Right cardiac atrium (tissue), 5 donors: ENCODE results near the gene AQP7. TPM values are rescaled to one million over a fixed set of nuclear protein-coding genes. Genes with fewer than 3 reads are reported as not detected.
A peak's percentile ranks its signal among the peaks of the same experiment; 100 is the strongest.
"Not testable (repeated sequence)": the region's sequence is repeated elsewhere in the genome, so short reads cannot be mapped to it uniquely, and the experiment has no call there.

ENCODE experiments used
- ATAC-seq, 2 donors: fragments of 200-7000 bp; cut with Tn5 transposase; one replicate each; pipeline versions ENCODE4 v1.8.0 to v1.9.1; 2020; ENCODE audit warnings: moderate library complexity in 2 of 2, mild to moderate bottlenecking in 1 of 2
- DNase-seq, 3 donors: peaks; one replicate each; pipeline ENCODE4 v3.0.0-alpha.2; 2020
- H3K27ac ChIP-seq: one replicate; pipeline ENCODE4 v1.5.1; 2013; ENCODE audit warnings: mild to moderate bottlenecking, low read length, control low read depth, moderate library complexity
- H3K27me3 ChIP-seq: one replicate; pipeline ENCODE4 v1.6.1; 2013; ENCODE audit not compliant: control insufficient read depth, insufficient read depth
- H3K4me1 ChIP-seq: one replicate; pipeline ENCODE4 v1.6.1; 2013; ENCODE audit warnings: low read length; ENCODE audit not compliant: control insufficient read depth, insufficient read depth
- H3K4me3 ChIP-seq: one replicate; pipeline ENCODE4 v1.5.1; 2013; ENCODE audit warnings: low read length, control low read depth
- H3K9me3 ChIP-seq: one replicate; pipeline ENCODE4 v1.6.1; 2013; ENCODE audit warnings: low read length; ENCODE audit not compliant: control insufficient read depth
- WGBS: extraction: QIAGEN DNeasy Blood & Tissue Kit; methylation state at CpG from one replicate; pipeline ENCODE4 v1.1.7; 2013; 5-methylcytosine and 5-hydroxymethylcytosine counted together
- intact Hi-C, 4 donors: fragments of 100-400 bp; cut with DNase I; formaldehyde crosslinking; loops; one replicate each; pipeline versions ENCODE4 v1.11.0 to v1.14.0; 2022 to 2023
- long read RNA-seq, 4 donors: library from polyadenylated mRNA; unstranded; transcript quantifications; one replicate each; pipeline ENCODE4 v2.0.0, GENCODE V29; 2020 to 2021
- polyA plus RNA-seq: library from polyadenylated mRNA; stranded (reverse); fragments of 200-250 nt; gene quantifications from one replicate; pipeline ENCODE4 v1.2.3, GENCODE V29; 2013
- total RNA-seq, 4 donors: library from RNA; stranded (reverse); fragmentation: NEBNext Ultra II Directional; extraction: Animal tissue kit (Norgen Biotek cat#: 25700); gene quantifications; one replicate each; pipeline ENCODE4 v1.2.1, GENCODE V29; 2021
- donor health status: healthy with polysubstance abuse.
- donor health status: DM: no; HTN: yes; CAD: no.
- donor health status: DM: no; HTN: no; CAD: no.
- donor health status: DM: no; HTN: yes; CAD: no; lungs with severe emphysema.
- donor health status: DM: yes; HTN: yes; CAD: no.

Gene AQP7
- total RNA-seq (100 to 1,000 TPM in 3 of 4 donors, 10 to 100 TPM in 1; 68.6 to 180 (median 126) TPM), polyA plus RNA-seq (161 TPM)
- long read RNA-seq, donor 1, transcript AQP7-213 (7 exons, 1,270 nt): minor isoform, 10 of 136 reads
- long read RNA-seq, donor 1, transcript AQP7-201 (8 exons, 1,256 nt): major isoform, 17 of 136 reads
- long read RNA-seq, donor 1, partial matches to known transcripts: 40 of 136 reads
- long read RNA-seq, donor 1, other reads (novel, unspliced or antisense): 56 of 136 reads
- long read RNA-seq, donor 2, transcript AQP7-201 (8 exons, 1,256 nt): major isoform, 11 of 73 reads
- long read RNA-seq, donor 2, partial matches to known transcripts: 23 of 73 reads
- long read RNA-seq, donor 2, other reads (novel, unspliced or antisense): 33 of 73 reads
- long read RNA-seq, donor 3, transcript AQP7-213 (7 exons, 1,270 nt): minor isoform, 36 of 235 reads
- long read RNA-seq, donor 3, transcript AQP7-201 (8 exons, 1,256 nt): major isoform, 57 of 235 reads
- long read RNA-seq, donor 3, partial matches to known transcripts: 47 of 235 reads
- long read RNA-seq, donor 3, other reads (novel, unspliced or antisense): 84 of 235 reads
- long read RNA-seq, donor 4, transcript AQP7-201 (8 exons, 1,256 nt): major isoform, 32 of 137 reads
- long read RNA-seq, donor 4, transcript AQP7-213 (7 exons, 1,270 nt): minor isoform, 16 of 137 reads
- long read RNA-seq, donor 4, partial matches to known transcripts: 24 of 137 reads
- long read RNA-seq, donor 4, other reads (novel, unspliced or antisense): 62 of 137 reads

- ATAC-seq, H3K4me1 ChIP-seq, H3K9me3 ChIP-seq, H3K27me3 ChIP-seq, intact Hi-C loops: not testable (repeated sequence)
- H3K4me3 ChIP-seq: peak within 1 kb of the TSS; percentile 25
- DNase-seq: peak; percentile 67 to 89 (median 82)
- 16% methylated on average over 10 of the region's 10 CpGs for WGBS
- peak within 1 kb of the TSS; percentile 85 for H3K27ac ChIP-seq
These were observed at the start of gene AQP7 for GRCh38 chr9:33402371-33402770. TSS of gene AQP7 (minus strand) at chr9:33402568. CDS start at chr9:33401262, 1,306 bp downstream.

DNA sequence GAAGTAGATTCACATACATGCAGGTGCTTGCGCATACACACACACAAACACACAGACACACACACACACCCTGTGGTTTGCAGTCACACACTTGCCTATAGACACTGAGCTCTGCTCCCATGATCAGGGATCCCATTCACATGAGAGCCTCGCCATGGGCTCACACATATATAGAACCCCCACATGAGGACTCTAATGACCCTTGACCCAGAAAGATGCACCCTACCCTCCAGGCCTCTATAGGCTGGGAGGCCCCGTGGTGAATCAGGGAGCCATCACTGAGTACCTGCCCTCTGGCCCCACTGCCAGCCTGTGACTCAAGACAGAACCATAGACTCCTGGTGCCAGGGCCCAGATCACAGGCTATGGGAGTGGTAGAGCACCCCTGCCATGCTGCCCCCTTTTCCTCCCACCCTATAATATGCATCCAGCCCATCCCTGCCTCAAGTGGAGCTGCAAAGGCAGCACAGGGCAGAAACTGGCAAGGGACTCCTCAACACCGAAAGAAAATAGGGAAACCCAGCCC, 48.3 kb upstream of the AQP7 start:
- no peak for ATAC-seq
- 94% methylated on average over 4 of the region's 4 CpGs for WGBS
- intact Hi-C loops: loop anchor here in 1 of 4 donors (10.0 kb wide), 2 partner anchors 76 to 166 kb away; no protein-coding TSS in a partner anchor

DNA sequence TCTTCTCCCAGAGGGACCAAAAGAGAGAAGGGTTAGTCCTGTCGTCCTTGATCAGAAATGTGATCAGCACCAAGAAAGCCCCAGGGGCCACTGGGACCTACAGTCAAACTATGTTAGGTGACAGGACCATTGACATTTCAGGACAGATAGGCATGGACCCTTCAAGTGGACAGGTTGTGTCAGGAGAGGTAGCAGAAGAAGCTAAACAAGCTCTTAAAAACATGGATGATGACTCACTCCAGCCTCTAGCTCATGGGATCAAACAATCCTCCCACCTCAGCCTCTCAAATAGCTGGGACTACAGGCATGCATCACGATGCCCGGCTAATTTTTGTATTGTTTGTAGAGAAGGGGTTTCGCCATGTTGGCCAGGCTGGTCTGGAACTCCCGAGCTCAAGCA, 47.3 kb upstream of the AQP7 start:
- WGBS: 95% methylated on average over 5 of the region's 5 CpGs
- peak in 1 of 3 donors; percentile 1 for DNase-seq
- Histone ChIP-seq H3K9me3 (no peaks in the 10 kb centered on the region), H3K4me1 (peaks cover 6% of the 10 kb centered on the region), H3K27me3 (no peaks in the 10 kb centered on the region), H3K27ac (no peak overlapping the region), H3K4me3 (no peak overlapping the region)
- ATAC-seq: no peak
- intact Hi-C loops: loop anchor here in 1 of 4 donors (10.0 kb wide), 2 partner anchors 75 to 165 kb away; no protein-coding TSS in a partner anchor

More for the DNA sequence above, 48.3 kb upstream of the AQP7 start:
- Histone ChIP-seq H3K27ac (no peak overlapping the region), H3K4me1 (peaks cover 4% of the 10 kb centered on the region), H3K27me3 (no peaks in the 10 kb centered on the region), H3K9me3 (no peaks in the 10 kb centered on the region), H3K4me3 (no peak overlapping the region)
- peak in 1 of 3 donors; percentile 5 for DNase-seq

GRCh38 chr9:33447799-33448553, 45.6 kb upstream of the AQP7 start:
- peak in 1 of 2 donors; percentile 2 for ATAC-seq
- intact Hi-C loops: no loop called here
- no peak overlapping the region for H3K27ac ChIP-seq
- 27% methylated on average over 20 of the region's 20 CpGs for WGBS
- no peaks in the 10 kb centered on the region for H3K9me3 ChIP-seq
- peak in 1 of 3 donors; percentile 28 for DNase-seq
- peaks cover 6% of the 10 kb centered on the region for H3K4me1 ChIP-seq
- peak overlapping the region; percentile 25 for H3K4me3 ChIP-seq
- H3K27me3 ChIP-seq: no peaks in the 10 kb centered on the region

GRCh38 chr9:33446946-33447798, 44.8 kb upstream of the AQP7 start, which contains the start of gene AQP3:
TSS of gene AQP3 (minus strand) at chr9:33447593. CDS start at chr9:33447530, 63 bp downstream.
- WGBS: 1% methylated on average over 50 of the region's 50 CpGs
- H3K9me3 ChIP-seq: no peaks in the 10 kb centered on the region
- H3K27me3 ChIP-seq: no peaks in the 10 kb centered on the region
- DNase-seq: peak; percentile 72 to 89 (median 86)
- peak within 1 kb of the TSS; percentile 25 for H3K4me3 ChIP-seq
- H3K27ac ChIP-seq: peak within 1 kb of the TSS; percentile 4
- intact Hi-C loops: no loop called here
- H3K4me1 ChIP-seq: peaks cover 6% of the 10 kb centered on the region
- ATAC-seq: peak; percentile 88 to 91

DNA sequence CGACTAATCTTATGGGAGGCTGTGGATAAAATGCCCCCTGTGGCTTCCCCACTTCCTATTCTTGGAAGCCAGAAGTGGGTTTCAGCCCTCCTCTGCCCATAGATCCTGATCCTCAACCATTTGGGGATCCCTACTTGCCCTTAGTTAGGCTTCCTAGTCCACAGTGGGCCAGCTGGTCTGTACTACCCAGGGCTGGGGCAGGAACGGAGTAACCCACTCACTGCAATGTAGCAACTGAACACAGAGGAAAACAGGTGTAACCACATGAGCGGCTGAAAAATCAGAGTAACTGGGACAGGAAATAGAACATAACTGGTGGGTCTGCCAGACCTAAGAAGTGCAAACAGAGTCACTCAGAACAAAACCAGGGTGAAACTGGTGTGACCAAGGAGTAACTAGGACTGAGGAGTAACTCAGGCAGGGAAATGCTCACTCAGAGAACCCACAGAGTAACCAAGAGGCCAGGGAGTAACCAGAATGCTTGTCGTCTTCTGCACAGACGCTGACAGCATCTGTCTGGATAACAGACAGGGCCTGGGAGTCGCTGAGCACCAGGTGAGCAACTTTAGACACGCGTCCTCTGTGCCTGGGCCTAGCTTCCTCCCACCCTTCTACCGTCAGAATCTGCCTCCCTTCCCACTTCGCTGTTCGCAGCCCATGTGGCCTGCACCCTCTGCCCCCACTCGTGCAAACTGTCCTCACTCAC, 44.0 kb upstream of the AQP7 start:
- peaks cover 6% of the 10 kb centered on the region for H3K4me1 ChIP-seq
- no peaks in the 10 kb centered on the region for H3K9me3 ChIP-seq
- no peaks in the 10 kb centered on the region for H3K27me3 ChIP-seq
- peak overlapping the region; percentile 25 for H3K4me3 ChIP-seq
- no peak overlapping the region for H3K27ac ChIP-seq
- intact Hi-C loops: no loop called here
- WGBS: 47% methylated on average over 12 of the region's 12 CpGs
- peak; percentile 17 to 19 for ATAC-seq
- peak in 1 of 3 donors; percentile 1 for DNase-seq

DNA sequence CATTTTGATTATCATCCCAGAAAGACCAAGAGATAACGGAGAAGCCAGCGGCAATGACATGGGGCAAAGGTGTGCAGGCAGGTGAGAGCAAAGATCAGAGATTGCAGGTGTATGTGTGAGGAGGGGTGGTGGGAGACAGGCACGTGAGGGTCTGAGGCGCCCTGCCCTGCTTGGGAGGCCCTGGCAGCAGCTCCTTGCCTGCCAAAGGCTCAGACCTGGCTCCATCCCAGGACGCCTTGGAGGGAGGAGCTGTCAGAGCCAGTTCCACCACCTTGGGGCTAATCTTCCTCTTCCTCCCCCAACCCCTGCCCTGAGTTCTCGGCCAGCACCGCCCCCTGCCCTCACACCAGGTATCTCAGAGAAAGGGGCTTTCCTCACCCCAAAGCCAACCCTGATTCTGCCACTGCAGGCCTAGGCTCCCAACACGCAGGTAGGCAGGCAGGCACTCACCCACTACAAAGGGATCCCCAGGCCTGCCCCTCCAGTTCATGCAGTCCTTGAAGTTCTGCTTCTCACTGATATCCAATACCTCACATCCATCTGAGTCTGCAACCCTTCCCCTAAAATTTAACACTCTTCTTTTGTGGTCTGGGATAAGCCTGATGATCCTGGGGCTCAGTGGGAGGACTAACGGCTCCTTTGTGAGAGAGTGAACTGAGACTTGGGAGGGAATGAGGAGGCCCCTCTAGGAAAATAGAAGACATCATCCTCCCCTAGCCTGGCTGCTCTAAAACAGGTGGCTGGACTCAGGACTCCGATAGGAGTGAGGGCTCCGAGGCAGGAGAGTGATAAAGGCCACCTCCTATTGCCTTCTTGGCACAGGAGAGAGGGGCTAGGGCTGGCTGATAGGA, 43.2 kb upstream of the AQP7 start:
- no peak overlapping the region for H3K4me3 ChIP-seq
- no peak for ATAC-seq
- H3K9me3 ChIP-seq: no peaks in the 10 kb centered on the region
- H3K27ac ChIP-seq: no peak overlapping the region
- H3K27me3 ChIP-seq: no peaks in the 10 kb centered on the region
- 77% methylated on average over 11 of the region's 11 CpGs for WGBS
- peaks cover 6% of the 10 kb centered on the region for H3K4me1 ChIP-seq
- peak in 1 of 3 donors; percentile 61 for DNase-seq
- intact Hi-C loops: no loop called here

- Histone ChIP-seq H3K4me1 (peaks cover 7% of the 10 kb centered on the region), H3K27ac (no peak overlapping the region), H3K4me3 (no peak overlapping the region), H3K27me3 (no peaks in the 10 kb centered on the region), H3K9me3 (no peaks in the 10 kb centered on the region)
- DNase-seq: no peak
- no peak for ATAC-seq
- intact Hi-C loops: no loop called here
- WGBS: 79% methylated on average over 10 of the region's 10 CpGs
These were observed 41.2 kb upstream of the AQP7 start for GRCh38 chr9:33443464-33444154.
